ENCODE results near the gene FSD1L. TPM values are rescaled to one million over a fixed set of nuclear protein-coding genes. Genes with fewer than 3 reads are reported as not detected.
"Not testable (repeated sequence)": the region's sequence is repeated elsewhere in the genome, so short reads cannot be mapped to it uniquely, and the experiment has no call there.

FSD1L gene
- total RNA-seq, 6 donors from 2014 or later: 4.1 to 14.7 (median 5.8) TPM

DNA sequence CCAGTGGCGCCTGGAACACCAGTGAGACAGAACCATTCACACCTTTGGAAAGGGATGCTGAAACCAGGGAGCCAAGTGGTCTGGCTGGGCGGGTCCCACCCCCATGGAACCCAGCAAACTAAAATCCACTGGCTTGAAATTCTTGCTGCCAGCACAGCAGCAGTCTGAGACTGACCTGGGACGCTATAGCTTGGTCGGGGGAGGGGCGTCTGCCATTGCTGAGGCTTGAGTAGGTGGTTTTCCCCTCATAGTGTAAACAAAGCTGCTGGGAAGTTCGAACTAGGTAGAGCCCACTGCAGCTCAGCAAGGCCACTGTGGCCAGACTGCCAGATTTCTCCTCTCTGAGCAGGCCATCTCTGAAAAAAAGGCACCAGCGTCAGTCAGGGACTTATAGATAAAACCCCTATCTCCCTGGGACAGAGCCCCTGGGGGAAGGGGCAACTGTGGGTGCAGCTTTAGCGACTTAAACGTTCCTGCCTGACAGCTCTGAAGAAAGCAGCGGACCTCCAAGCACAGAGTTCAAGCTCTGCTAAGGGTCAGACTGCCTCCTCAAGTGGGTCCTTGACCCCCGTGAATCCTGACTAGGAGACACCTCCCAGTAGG is 68.1 kb downstream of the FSD1L start:
- DNase-seq (no peak), ATAC-seq (ENCODE audit: low FRiP score in 2 of 2) (no peak)
- H3K27ac ChIP-seq: no peak overlapping the region
- no peak overlapping the region for H3K4me3 ChIP-seq
- peaks cover 0 to 9% (median 2%) of the 10 kb centered on the region in 4 donors for H3K36me3 ChIP-seq
- no peaks in the 10 kb centered on the region for H3K9me3 ChIP-seq
- 81 to 86% methylated on average over 10 to 11 of the region's 11 CpGs for WGBS, 2 donors
- H3K4me1 ChIP-seq: no peaks in the 10 kb centered on the region
- H3K27me3 ChIP-seq: no peaks in the 10 kb centered on the region
- TF ChIP-seq, protein P1, sequence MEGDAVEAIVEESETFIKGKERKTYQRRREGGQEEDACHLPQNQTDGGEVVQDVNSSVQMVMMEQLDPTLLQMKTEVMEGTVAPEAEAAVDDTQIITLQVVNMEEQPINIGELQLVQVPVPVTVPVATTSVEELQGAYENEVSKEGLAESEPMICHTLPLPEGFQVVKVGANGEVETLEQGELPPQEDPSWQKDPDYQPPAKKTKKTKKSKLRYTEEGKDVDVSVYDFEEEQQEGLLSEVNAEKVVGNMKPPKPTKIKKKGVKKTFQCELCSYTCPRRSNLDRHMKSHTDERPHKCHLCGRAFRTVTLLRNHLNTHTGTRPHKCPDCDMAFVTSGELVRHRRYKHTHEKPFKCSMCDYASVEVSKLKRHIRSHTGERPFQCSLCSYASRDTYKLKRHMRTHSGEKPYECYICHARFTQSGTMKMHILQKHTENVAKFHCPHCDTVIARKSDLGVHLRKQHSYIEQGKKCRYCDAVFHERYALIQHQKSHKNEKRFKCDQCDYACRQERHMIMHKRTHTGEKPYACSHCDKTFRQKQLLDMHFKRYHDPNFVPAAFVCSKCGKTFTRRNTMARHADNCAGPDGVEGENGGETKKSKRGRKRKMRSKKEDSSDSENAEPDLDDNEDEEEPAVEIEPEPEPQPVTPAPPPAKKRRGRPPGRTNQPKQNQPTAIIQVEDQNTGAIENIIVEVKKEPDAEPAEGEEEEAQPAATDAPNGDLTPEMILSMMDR (IDR thresholded peaks at IDR 0.05): no peak
- TF ChIP-seq POLR2AphosphoS5 (IDR thresholded peaks at IDR 0.05): no peak
- no peak for TF ChIP-seq EP300 (IDR thresholded peaks at IDR 0.05)
- TF ChIP-seq POLR2A (IDR thresholded peaks at IDR 0.05): no peak

DNA sequence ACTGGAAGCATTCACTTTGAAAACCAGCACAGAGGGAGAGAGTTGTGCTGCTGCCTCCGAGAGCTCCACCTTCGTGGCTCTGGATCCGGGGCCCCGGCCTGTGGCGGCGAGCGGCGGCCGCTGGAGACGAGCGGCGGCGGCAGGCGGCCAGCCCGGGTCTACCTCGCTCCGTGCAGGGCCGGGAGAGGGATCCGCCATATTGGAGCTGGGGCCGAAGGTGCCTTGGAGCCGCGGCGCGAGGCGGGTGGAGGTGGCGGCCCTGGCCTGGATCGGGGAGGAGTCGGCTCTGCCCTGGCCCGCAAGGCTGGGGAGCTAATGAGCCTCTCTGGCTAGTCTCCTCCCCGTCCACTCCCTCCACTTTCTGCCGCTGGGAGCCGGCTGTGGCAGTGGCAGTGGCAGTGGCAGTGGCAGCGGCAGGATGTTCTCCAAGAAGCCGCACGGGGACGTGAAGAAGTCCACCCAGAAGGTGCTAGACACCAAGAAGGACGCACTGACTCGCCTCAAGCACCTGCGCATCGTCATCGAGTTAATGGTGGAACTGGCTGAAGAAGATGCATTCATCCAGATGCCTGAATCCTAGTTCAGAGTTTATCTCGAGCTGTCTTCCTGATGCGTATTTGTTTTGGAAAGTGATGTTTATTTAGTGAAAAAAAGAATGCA is 72.0 kb downstream of the FSD1L start:
- DNase-seq (peak in 1 of 2 donors; percentile 89), ATAC-seq (ENCODE audit: low FRiP score in 2 of 2) (peak; percentile 62 to 81)
- not testable (repeated sequence) for H3K9me3 ChIP-seq, H3K4me1 ChIP-seq, H3K27me3 ChIP-seq, H3K36me3 ChIP-seq
- Histone ChIP-seq H3K27ac (peak overlapping the region in 3 of 4 donors; percentile 69 to 76 (median 72)), H3K4me3 (peak overlapping the region in 3 of 4 donors; percentile 28 to 49 (median 44))
- WGBS, 2 donors: 94 to 98% methylated on average over 29 to 43 of the region's 43 CpGs

DNA sequence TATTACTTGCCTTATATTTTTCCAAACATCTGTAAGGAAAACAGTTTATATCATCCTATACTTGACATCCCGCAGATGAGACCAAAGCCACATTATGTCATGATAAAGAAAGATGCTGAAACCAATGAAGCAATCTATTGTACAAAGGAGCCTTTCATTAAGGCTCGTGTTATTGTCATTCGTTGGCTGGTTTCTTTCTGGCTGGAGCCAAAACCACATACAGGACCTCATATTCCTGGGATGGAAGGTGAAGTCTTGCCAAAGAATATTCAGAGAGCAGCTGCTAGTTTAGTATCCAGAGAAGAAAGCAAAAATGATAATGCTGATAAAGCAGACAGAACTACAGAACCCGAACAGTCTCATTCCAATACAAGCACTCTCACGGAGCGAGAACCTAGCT is 73.2 kb downstream of the FSD1L start:
- H3K36me3 ChIP-seq; DNase-seq; ATAC-seq (ENCODE audit: low FRiP score in 2 of 2); H3K27me3 ChIP-seq; H3K27ac ChIP-seq; H3K4me3 ChIP-seq; H3K4me1 ChIP-seq; H3K9me3 ChIP-seq: not testable (repeated sequence)
- 91 to 97% methylated on average over 6 of the region's 6 CpGs for WGBS, 2 donors

DNA sequence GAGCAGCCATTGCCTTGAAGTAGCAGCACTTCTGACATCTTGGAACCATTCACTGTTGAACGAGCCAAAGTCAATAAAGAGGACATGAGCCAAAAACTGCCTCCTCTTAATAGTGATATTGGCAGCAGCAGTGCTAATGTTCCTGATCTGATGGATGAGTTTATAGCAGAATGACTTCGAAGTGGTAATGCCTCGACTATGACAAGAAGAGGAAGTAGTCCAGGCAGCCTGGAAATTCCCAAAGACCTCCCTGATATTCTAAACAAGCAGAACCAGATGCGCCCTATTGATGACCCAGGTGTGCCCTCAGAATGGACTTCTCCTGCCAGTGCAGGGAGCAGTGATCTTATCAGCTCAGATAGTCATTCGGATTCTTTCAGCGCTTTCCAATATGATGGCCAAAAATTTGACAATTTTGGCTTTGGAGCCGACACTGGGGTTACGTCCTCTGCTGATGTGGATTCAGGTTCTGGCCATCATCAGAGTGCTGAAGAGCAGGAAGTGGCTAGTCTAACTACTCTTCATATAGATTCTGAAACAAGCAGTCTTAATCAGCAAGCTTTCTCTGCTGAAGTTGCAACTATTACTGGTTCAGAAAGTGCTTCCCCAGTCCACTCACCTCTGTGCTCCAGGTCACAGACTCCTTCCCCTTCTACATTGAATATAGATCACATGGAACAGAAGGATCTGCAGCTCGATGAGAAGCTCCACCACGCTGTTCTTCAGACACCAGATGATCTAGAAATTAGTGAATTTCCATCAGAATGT is 75.0 kb downstream of the FSD1L start:
- not testable (repeated sequence) for H3K36me3 ChIP-seq; ATAC-seq (ENCODE audit: low FRiP score in 2 of 2); H3K4me1 ChIP-seq; H3K27me3 ChIP-seq; H3K27ac ChIP-seq; H3K4me3 ChIP-seq; H3K9me3 ChIP-seq; DNase-seq
- 86 to 89% methylated on average over 8 to 10 of the region's 10 CpGs for WGBS, 2 donors

DNA sequence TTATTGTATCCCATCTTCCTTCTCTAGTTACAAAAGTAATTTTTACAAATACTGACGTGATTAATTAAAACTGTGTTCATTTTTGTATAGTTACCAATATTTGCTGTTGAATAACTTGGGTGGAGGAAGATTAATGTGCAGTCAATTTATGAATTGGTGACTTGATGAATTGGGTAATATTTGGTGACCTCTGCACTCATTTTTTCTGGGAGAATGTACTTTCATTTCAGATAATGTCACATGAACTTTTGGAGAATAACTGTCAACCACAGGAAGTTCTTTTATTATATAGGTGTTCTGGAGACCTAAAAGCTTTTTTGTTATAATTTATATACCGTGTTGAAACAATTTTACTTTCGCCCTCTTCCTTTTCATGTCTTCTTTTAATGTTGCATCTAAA is 83.7 kb downstream of the FSD1L start:
- 80 to 82% methylated on average over 3 of the region's 3 CpGs for WGBS, 2 donors
- no peaks in the 10 kb centered on the region for H3K4me1 ChIP-seq
- peaks cover 0 to 4% (median 0%) of the 10 kb centered on the region in 4 donors for H3K36me3 ChIP-seq
- TF ChIP-seq, protein P1 (IDR thresholded peaks at IDR 0.05): no peak
- TF ChIP-seq POLR2AphosphoS5 (IDR thresholded peaks at IDR 0.05) (no peak), POLR2A (IDR thresholded peaks at IDR 0.05) (no peak), EP300 (IDR thresholded peaks at IDR 0.05) (no peak)
- H3K4me3 ChIP-seq: no peak overlapping the region
- no peaks in the 10 kb centered on the region for H3K9me3 ChIP-seq
- no peaks in the 10 kb centered on the region for H3K27me3 ChIP-seq
- no peak overlapping the region for H3K27ac ChIP-seq
- ATAC-seq (ENCODE audit: low FRiP score in 2 of 2) (no peak), DNase-seq (no peak)

DNA sequence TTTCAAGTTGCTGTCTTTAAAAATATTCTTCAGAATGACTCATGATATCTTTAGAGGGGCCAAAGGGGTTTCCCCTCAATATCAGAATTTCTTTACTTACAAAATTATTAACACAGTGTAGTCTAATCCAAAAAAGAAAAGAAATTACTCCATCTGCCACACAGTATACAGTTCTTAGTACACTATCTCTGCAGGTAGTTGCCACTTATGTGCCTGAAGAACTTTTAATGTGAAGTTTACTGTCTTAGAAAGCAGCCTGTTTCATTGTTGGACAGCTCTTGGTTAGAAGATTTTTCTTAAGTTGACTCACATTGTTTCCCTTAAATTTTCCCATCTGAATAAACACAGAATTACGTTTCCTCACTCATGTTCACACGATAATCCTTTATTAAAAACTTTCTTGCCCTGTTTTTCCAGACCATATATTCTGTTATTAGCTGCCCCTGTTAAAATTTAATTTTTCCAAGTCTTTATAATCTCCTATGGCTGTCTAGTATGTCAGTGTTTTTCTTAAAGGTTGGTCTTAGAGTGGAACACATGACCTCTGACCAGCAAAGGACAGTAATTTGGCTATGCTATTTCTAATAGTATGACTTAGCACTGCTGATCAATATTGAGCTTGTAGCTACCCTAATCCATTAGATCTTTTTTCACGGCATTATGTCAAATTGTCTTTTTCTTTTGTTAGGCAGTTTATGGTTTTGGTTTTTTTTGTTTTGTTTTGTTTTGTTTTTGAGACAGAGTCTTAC is 88.3 kb downstream of the FSD1L start:
- no peaks in the 10 kb centered on the region for H3K9me3 ChIP-seq
- no peak overlapping the region for H3K4me3 ChIP-seq
- 90 to 96% methylated on average over 3 of the region's 3 CpGs for WGBS, 2 donors
- H3K27ac ChIP-seq: no peak overlapping the region
- no peaks in the 10 kb centered on the region for H3K27me3 ChIP-seq
- DNase-seq (no peak), ATAC-seq (ENCODE audit: low FRiP score in 2 of 2) (no peak)
- no peaks in the 10 kb centered on the region for H3K4me1 ChIP-seq
- H3K36me3 ChIP-seq: peaks cover 0 to 4% (median 0%) of the 10 kb centered on the region in 4 donors
- no peak for TF ChIP-seq EP300 (IDR thresholded peaks at IDR 0.05)
- no peak for TF ChIP-seq POLR2AphosphoS5 (IDR thresholded peaks at IDR 0.05)
- no peak for TF ChIP-seq POLR2A (IDR thresholded peaks at IDR 0.05)
- TF ChIP-seq, protein P1 (IDR thresholded peaks at IDR 0.05): no peak
